Left lung (tissue), 10 donors: ENCODE measurements around the gene SMO. TPM values are rescaled to one million over a fixed set of nuclear protein-coding genes. Genes with fewer than 3 reads are reported as not detected.

Experiments
- ATAC-seq: fragments of 200-7000 bp; cut with Tn5 transposase; one replicate; pipeline ENCODE4 v1.9.1; 2020; ENCODE audit warnings: moderate library complexity
- DNase-seq, 4 donors: peaks; one replicate each; pipeline ENCODE4 v3.0.0-alpha.2; 2013 to 2020
- H3K27ac ChIP-seq, 2 donors: fragments of 200-600 bp; sonication (generic) in 1 of 2; one replicate each; pipeline versions ENCODE4 v1.5.0 to v1.8.0; 2020 to 2021
- H3K27me3 ChIP-seq, 2 donors: fragments of 200-600 bp; sonication (generic) in 1 of 2; one replicate each; pipeline versions ENCODE4 v1.5.0 to v1.8.0; 2020 to 2021
- H3K36me3 ChIP-seq, 2 donors: fragments of 200-600 bp; sonication (generic) in 1 of 2; one replicate each; pipeline versions ENCODE4 v1.5.0 to v1.8.0; 2020 to 2021
- H3K4me1 ChIP-seq, 2 donors: fragments of 200-600 bp; one replicate each; pipeline ENCODE4 v1.8.0; 2021
- H3K4me3 ChIP-seq, 2 donors: fragments of 200-600 bp; sonication (generic) in 1 of 2; one replicate each; pipeline versions ENCODE4 v1.5.0 to v1.8.0; 2020 to 2021; ENCODE audit warnings: mild to moderate bottlenecking in 1 of 2
- H3K9me3 ChIP-seq, 2 donors: fragments of 200-600 bp; sonication (generic) in 1 of 2; one replicate each; pipeline versions ENCODE4 v1.5.0 to v1.8.0; 2020 to 2021
- intact Hi-C, 2 donors: fragments of 100-400 bp; cut with DNase I; formaldehyde crosslinking; loops; one replicate each; pipeline versions ENCODE4 v1.11.2 to v1.14.2; 2022
- polyA plus RNA-seq, 6 donors: library from polyadenylated mRNA; unstranded; fragments of 120-200 nt; gene quantifications; one replicate each; pipeline ENCODE4 v1.2.1, GENCODE V29; 2013; ENCODE audit not compliant: insufficient read length in 6 of 6
- total RNA-seq, 2 donors: library from RNA; stranded (reverse); fragmentation: NEBNext Ultra II Directional; extraction: Animal tissue kit (Norgen Biotek cat#: 25700); gene quantifications; one replicate each; pipeline ENCODE4 v1.2.1, GENCODE V29; 2021
- TF ChIP-seq, protein P1 (sequence below), 2 donors: fragments of 200-600 bp; sonication (generic) in 1 of 2; IDR thresholded peaks; one replicate each; pipeline versions ENCODE4 v1.5.0 to v1.8.0; 2021; ENCODE audit warnings: antibody characterized with exemption in 2 of 2
- donor health status: DM: no; HTN: yes; CAD: no.
- donor health status: DM: no; HTN: no; CAD: no.

The SMO gene
- total and polyA plus RNA-seq, 8 donors = 5.1 to 74.2 (median 57.8) TPM

DNA sequence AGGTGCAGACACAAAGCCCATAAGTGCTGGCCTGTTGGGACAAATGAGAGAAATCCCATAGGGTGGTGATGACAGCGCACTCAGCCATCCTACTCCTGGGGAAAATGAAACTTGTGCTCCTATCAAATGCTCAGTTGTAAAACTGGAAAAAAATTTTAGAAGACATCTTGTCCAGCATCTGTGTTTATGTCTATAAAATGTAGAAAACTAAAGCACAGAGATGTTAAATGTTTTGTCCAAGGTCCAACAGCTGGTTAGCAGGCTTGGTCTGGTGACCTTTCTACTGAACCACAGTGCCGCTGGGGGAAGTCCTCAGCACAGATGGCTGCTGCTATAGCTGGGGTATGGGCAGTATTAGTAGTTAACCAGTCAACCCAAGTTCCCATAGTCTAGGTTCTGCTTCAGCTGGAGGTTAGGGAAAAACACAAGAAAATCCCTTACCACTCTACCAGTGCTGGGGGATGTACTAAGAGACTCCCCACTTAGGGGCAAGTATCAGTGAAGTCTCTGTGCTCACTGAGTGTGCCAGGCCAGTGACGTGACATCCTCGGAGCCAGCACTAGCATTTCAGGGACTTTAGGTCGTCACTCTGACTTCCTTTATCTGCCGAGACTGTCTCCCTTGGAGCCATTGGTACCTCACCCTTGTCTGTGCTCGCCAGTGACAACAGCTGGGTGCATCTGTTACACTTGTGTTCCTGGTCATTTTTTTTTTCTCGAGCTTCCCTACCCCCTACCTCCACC is 42.0 kb upstream of the SMO start:
- Histone ChIP-seq H3K27me3 (peaks cover 16 to 89% of the 10 kb centered on the region in 2 donors), H3K9me3 (no peaks in the 10 kb centered on the region)

DNA sequence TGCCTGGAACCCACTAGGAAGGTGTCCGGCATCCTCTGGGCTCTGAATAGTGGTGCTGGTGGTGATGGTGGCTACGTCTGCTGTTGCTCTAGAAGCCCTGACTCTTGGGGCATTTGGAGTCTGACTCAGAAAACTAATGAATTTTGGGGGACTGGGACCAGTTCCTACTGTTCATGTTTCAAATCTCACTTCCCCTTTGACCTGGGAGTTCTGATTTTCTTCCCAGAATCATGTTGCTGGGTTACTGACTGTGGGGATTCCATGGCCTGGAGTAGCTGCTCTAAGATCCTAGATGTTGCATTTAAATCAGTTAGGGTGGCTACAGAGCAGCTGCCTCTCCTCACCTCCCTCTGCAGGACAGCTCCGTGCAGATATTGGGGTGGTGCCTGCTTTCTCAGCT is 40.7 kb upstream of the SMO start:
- TF ChIP-seq, protein P1, sequence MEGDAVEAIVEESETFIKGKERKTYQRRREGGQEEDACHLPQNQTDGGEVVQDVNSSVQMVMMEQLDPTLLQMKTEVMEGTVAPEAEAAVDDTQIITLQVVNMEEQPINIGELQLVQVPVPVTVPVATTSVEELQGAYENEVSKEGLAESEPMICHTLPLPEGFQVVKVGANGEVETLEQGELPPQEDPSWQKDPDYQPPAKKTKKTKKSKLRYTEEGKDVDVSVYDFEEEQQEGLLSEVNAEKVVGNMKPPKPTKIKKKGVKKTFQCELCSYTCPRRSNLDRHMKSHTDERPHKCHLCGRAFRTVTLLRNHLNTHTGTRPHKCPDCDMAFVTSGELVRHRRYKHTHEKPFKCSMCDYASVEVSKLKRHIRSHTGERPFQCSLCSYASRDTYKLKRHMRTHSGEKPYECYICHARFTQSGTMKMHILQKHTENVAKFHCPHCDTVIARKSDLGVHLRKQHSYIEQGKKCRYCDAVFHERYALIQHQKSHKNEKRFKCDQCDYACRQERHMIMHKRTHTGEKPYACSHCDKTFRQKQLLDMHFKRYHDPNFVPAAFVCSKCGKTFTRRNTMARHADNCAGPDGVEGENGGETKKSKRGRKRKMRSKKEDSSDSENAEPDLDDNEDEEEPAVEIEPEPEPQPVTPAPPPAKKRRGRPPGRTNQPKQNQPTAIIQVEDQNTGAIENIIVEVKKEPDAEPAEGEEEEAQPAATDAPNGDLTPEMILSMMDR (IDR thresholded peaks at IDR 0.05) = no peak

More for the DNA sequence above, 42.0 kb upstream of the SMO start:
- ATAC-seq (no peak), DNase-seq (peak in 1 of 4 donors; percentile 44)
- Histone ChIP-seq H3K36me3 (no peaks in the 10 kb centered on the region), H3K4me3 (no peak overlapping the region), H3K27ac (no peak overlapping the region), H3K4me1 (peaks cover 0 to 33% of the 10 kb centered on the region in 2 donors)
- intact Hi-C loops = no loop called here
- TF ChIP-seq, protein P1 (IDR thresholded peaks at IDR 0.05) = no peak

DNA sequence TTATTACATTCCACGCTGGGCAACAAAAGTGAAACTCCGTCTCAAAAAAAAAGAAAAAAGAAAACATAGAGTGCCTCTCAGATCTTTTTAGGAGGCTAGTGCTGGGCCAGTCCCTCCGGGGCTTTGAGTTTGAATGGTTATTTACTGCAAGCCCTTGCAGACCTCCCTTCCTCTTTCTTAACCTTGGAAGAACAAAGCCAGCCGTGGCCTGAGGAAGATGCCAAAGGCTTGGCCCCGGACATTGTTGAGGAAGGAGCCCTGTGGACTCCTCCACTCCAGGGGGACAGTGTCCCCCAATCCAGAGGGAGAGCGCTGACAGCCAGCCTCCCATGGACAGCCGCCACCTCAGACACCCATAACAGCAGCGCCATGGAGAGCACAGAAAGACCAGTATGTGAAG is 38.9 kb upstream of the SMO start:
- no peak for ATAC-seq

More for the DNA sequence above, 40.7 kb upstream of the SMO start:
- peaks cover 22 to 97% of the 10 kb centered on the region in 2 donors for H3K27me3 ChIP-seq
- intact Hi-C loops = no loop called here
- no peaks in the 10 kb centered on the region for H3K9me3 ChIP-seq
- peaks cover 0 to 33% of the 10 kb centered on the region in 2 donors for H3K4me1 ChIP-seq
- no peak overlapping the region for H3K27ac ChIP-seq
- no peaks in the 10 kb centered on the region for H3K36me3 ChIP-seq
- H3K4me3 ChIP-seq = no peak overlapping the region
- ATAC-seq = no peak
- no peak for DNase-seq

DNA sequence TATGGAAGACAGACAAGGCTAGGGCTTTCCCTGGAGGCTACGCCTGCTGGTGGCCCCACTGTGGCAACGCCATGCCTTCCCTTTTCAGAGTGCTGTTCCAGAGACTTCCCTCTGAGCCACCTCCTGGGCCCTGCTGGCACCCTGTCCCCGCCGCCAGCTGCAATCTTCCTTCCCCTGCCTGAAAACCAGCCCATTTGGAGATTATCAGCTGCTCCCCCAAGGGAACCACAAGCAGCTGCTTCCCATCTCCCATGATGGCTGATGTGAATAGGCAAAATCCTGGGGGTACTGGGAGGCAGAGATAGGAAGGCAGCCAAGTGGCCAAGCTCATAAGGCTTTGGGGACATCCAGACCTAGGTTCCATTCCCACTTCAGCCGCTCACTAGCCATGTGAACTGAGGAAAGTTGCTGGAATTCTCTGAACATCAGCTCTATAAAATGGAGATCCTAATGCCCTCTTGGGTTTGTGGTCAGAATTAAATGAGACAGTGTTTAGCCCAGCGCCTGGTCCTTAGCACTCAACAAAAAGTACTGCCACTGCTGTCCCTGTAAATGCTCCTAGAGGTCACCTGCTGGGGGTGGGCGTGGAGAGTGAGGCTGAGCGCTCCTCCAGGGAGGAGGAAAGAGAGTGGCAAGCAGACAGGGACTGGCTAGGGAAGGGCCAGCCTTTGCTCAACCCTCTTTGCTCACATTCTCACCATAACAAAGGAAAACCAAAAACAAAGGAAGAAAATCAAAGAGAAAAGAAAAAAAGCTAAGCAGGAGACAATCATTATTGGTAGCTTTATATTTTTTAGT is 38.0 kb upstream of the SMO start:
- no peaks in the 10 kb centered on the region for H3K9me3 ChIP-seq
- ATAC-seq (peak; percentile 53), DNase-seq (no peak)
- TF ChIP-seq, protein P1 (IDR thresholded peaks at IDR 0.05) = no peak
- H3K36me3 ChIP-seq = no peaks in the 10 kb centered on the region
- peaks cover 14 to 97% of the 10 kb centered on the region in 2 donors for H3K27me3 ChIP-seq
- H3K4me1 ChIP-seq = peaks cover 0 to 22% of the 10 kb centered on the region in 2 donors
- H3K27ac ChIP-seq = no peak overlapping the region
- intact Hi-C loops = no loop called here
- no peak overlapping the region for H3K4me3 ChIP-seq

More for the DNA sequence above, 38.9 kb upstream of the SMO start:
- Histone ChIP-seq H3K36me3 (no peaks in the 10 kb centered on the region), H3K4me1 (peaks cover 0 to 28% of the 10 kb centered on the region in 2 donors), H3K4me3 (no peak overlapping the region), H3K27ac (no peak overlapping the region), H3K9me3 (no peaks in the 10 kb centered on the region), H3K27me3 (peaks cover 14 to 97% of the 10 kb centered on the region in 2 donors)
- DNase-seq = no peak
- intact Hi-C loops = no loop called here
- TF ChIP-seq, protein P1 (IDR thresholded peaks at IDR 0.05) = no peak

DNA sequence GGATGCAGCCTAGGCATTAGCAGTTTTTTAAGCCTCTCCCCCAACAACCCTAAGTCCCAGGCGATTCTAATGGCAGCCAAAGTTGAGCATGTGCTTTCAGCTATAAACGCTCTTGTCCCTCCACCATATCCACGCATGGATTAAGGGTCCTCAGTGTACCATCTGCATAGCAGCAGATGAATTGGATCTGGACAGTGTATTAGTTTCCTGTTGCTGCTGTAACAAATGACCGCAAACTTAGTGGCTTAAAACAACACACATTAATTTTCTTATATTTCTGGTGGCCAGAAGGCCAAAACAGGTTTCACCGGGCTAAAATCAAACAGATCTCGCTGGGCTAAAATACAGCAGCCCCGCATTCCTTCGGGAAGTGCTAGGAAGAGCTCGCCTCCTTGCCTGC is 30.8 kb upstream of the SMO start:
- H3K27ac ChIP-seq = no peak overlapping the region
- H3K9me3 ChIP-seq = no peaks in the 10 kb centered on the region
- no peaks in the 10 kb centered on the region for H3K36me3 ChIP-seq
- H3K4me3 ChIP-seq = no peak overlapping the region
- no peak for DNase-seq
- ATAC-seq = no peak
- peaks cover 7 to 90% of the 10 kb centered on the region in 2 donors for H3K27me3 ChIP-seq
- no peaks in the 10 kb centered on the region for H3K4me1 ChIP-seq
- TF ChIP-seq, protein P1 (IDR thresholded peaks at IDR 0.05) = no peak
- intact Hi-C loops = no loop called here
